Endodermal cell (in vitro differentiated cells): ENCODE measurements around the gene RNPEPL1. TPM values are rescaled to one million over a fixed set of nuclear protein-coding genes. Genes with fewer than 3 reads are reported as not detected.

ENCODE experiments used
- DNase-seq: peaks from one replicate; pipeline ENCODE4 v3.0.0-alpha.2; 2017
- H3K27ac ChIP-seq: 2 replicates; pipeline ENCODE4 v1.5.1; 2013; ENCODE audit warnings: mild to moderate bottlenecking, low read depth, low read length, moderate library complexity
- H3K27me3 ChIP-seq: 2 replicates; pipeline ENCODE4 v1.6.1; 2013; ENCODE audit warnings: mild to moderate bottlenecking, low read length, moderate library complexity; ENCODE audit not compliant: insufficient read depth, control insufficient read depth, poor library complexity, severe bottlenecking
- H3K36me3 ChIP-seq: 2 replicates; pipeline ENCODE4 v1.7.0; 2013; ENCODE audit warnings: mild to moderate bottlenecking, low read length, moderate library complexity; ENCODE audit not compliant: control insufficient read depth, insufficient read depth
- H3K4me1 ChIP-seq: one replicate; pipeline ENCODE4 v1.7.0; 2013; ENCODE audit warnings: low read length; ENCODE audit not compliant: control insufficient read depth, insufficient read depth
- H3K4me3 ChIP-seq: 2 replicates; pipeline ENCODE4 v1.5.1; 2013; ENCODE audit warnings: mild to moderate bottlenecking, low read length, moderate library complexity
- H3K9ac ChIP-seq: 2 replicates; pipeline ENCODE4 v1.6.1; 2013; ENCODE audit warnings: mild to moderate bottlenecking, low read length, moderate library complexity; ENCODE audit not compliant: poor library complexity, severe bottlenecking; ENCODE audit errors: extremely low read depth
- H3K9me3 ChIP-seq: 2 replicates; pipeline ENCODE4 v1.6.1; 2013; ENCODE audit warnings: mild to moderate bottlenecking, low read length, moderate library complexity; ENCODE audit not compliant: control insufficient read depth
- H3K27ac Mint-ChIP-seq: 2 replicates; pipeline ENCODE4 v1.8.0; 2020; ENCODE audit warnings: mixed read lengths
- H3K27me3 Mint-ChIP-seq: 2 replicates; pipeline ENCODE4 v1.8.0; 2021; ENCODE audit warnings: mild to moderate bottlenecking, mixed read lengths; ENCODE audit not compliant: insufficient read depth
- H3K36me3 Mint-ChIP-seq: 2 replicates; pipeline ENCODE4 v1.8.0; 2020; ENCODE audit warnings: low read depth, mixed read lengths
- H3K4me1 Mint-ChIP-seq: 2 replicates; pipeline ENCODE4 v1.8.0; 2020; ENCODE audit warnings: mixed read lengths
- H3K4me3 Mint-ChIP-seq: 2 replicates; pipeline ENCODE4 v1.8.0; 2020; ENCODE audit warnings: mild to moderate bottlenecking, moderate library complexity, mixed read lengths
- H3K9me3 Mint-ChIP-seq: 2 replicates; pipeline ENCODE4 v1.8.0; 2020; ENCODE audit warnings: mild to moderate bottlenecking, mixed read lengths
- CTCF ChIP-seq: fragments of 200-600 bp; sonication (generic); conservative IDR thresholded peaks from 2 replicates; pipeline ENCODE4 v1.5.0; 2021; ENCODE audit warnings: antibody characterized with exemption, mild to moderate bottlenecking
- WGBS, 2 experiments: methylation state at CpG; one replicate each; pipeline versions ENCODE4 v1.1.5 to v1.1.7; 2013; ENCODE audit warnings: missing lambda C conversion rate in 2 of 2, mixed read lengths in 1 of 2; ENCODE audit not compliant: insufficient coverage in 1 of 2, insufficient read length in 1 of 2; 5-methylcytosine and 5-hydroxymethylcytosine counted together
- total RNA-seq, 2 donors: library from RNA; stranded (reverse); fragmentation: NEBNext Ultra II Directional in 1 of 2; extraction: Animal tissue kit (Norgen Biotek cat#: 25700) in 1 of 2; gene quantifications; 2 replicates in 1 of 2; 3 replicates in 1 of 2; pipeline ENCODE4 v1.2.1, GENCODE V29; 2021

RNPEPL1 gene
- total RNA-seq, 2 donors from 2014 or later, result 38.4 to 52.4 TPM

GRCh38 chr2:240553956-240554480 lies 14.3 kb upstream of the RNPEPL1 start:
- 88 to 91% methylated on average over 5 to 7 of the region's 7 CpGs for WGBS, 2 experiments
- peaks cover 14% of the 10 kb centered on the region for H3K27me3 Mint-ChIP-seq
- Histone ChIP-seq H3K27me3 (no peaks in the 10 kb centered on the region), H3K9ac (no peak overlapping the region), H3K9me3 (peaks cover 21% of the 10 kb centered on the region), H3K27ac (no peak overlapping the region), H3K4me3 (no peak overlapping the region), H3K36me3 (peaks cover 20% of the 10 kb centered on the region), H3K4me1 (no peaks in the 10 kb centered on the region)
- H3K4me3 Mint-ChIP-seq, result no peak overlapping the region
- H3K4me1 Mint-ChIP-seq, result peaks cover 2% of the 10 kb centered on the region
- no peak for TF ChIP-seq CTCF
- no peak overlapping the region for H3K27ac Mint-ChIP-seq
- H3K36me3 Mint-ChIP-seq, result peaks cover 32% of the 10 kb centered on the region
- H3K9me3 Mint-ChIP-seq, result peaks cover 21% of the 10 kb centered on the region
- DNase-seq, result peak; percentile 29

GRCh38 chr2:240554767-240555493 lies 13.4 kb upstream of the RNPEPL1 start:
- H3K27me3 Mint-ChIP-seq, result peaks cover 23% of the 10 kb centered on the region
- TF ChIP-seq CTCF, result no peak
- 90 to 92% methylated on average over 4 to 17 of the region's 17 CpGs for WGBS, 2 experiments
- Histone ChIP-seq H3K9me3 (peaks cover 21% of the 10 kb centered on the region), H3K36me3 (peaks cover 20% of the 10 kb centered on the region), H3K9ac (no peak overlapping the region), H3K4me1 (no peaks in the 10 kb centered on the region), H3K4me3 (no peak overlapping the region), H3K27me3 (no peaks in the 10 kb centered on the region), H3K27ac (no peak overlapping the region)
- H3K4me3 Mint-ChIP-seq, result no peak overlapping the region
- peak; percentile 23 for DNase-seq
- peaks cover 20% of the 10 kb centered on the region for H3K9me3 Mint-ChIP-seq
- H3K4me1 Mint-ChIP-seq, result peaks cover 2% of the 10 kb centered on the region
- H3K27ac Mint-ChIP-seq, result no peak overlapping the region
- H3K36me3 Mint-ChIP-seq, result peaks cover 32% of the 10 kb centered on the region

GRCh38 chr2:240555541-240556250 lies 12.6 kb upstream of the RNPEPL1 start:
- no peak overlapping the region for H3K4me3 ChIP-seq
- peaks cover 2% of the 10 kb centered on the region for H3K4me1 Mint-ChIP-seq
- H3K27me3 ChIP-seq, result no peaks in the 10 kb centered on the region
- 88 to 97% methylated on average over 9 to 15 of the region's 16 CpGs for WGBS, 2 experiments
- DNase-seq, result peak; percentile 17
- peaks cover 27% of the 10 kb centered on the region for H3K36me3 Mint-ChIP-seq
- H3K9ac ChIP-seq, result no peak overlapping the region
- peaks cover 25% of the 10 kb centered on the region for H3K27me3 Mint-ChIP-seq
- no peak for TF ChIP-seq CTCF
- H3K27ac Mint-ChIP-seq, result no peak overlapping the region
- H3K9me3 Mint-ChIP-seq, result peaks cover 16% of the 10 kb centered on the region
- no peak overlapping the region for H3K27ac ChIP-seq
- no peak overlapping the region for H3K4me3 Mint-ChIP-seq
- H3K36me3 ChIP-seq, result peaks cover 18% of the 10 kb centered on the region
- no peaks in the 10 kb centered on the region for H3K4me1 ChIP-seq
- peaks cover 17% of the 10 kb centered on the region for H3K9me3 ChIP-seq
